Right forelimb (tissue), 1 donor: Measurements from ENCODE around the gene YWHAH.

Source experiments
- DNase-seq: peaks from one replicate; pipeline ENCODE4 v3.0.0-alpha.2; 2018

Gene YWHAH

GRCh38 chr22:31923747-31924146 is 20.6 kb upstream of the YWHAH start:
- no peak for DNase-seq

DNA sequence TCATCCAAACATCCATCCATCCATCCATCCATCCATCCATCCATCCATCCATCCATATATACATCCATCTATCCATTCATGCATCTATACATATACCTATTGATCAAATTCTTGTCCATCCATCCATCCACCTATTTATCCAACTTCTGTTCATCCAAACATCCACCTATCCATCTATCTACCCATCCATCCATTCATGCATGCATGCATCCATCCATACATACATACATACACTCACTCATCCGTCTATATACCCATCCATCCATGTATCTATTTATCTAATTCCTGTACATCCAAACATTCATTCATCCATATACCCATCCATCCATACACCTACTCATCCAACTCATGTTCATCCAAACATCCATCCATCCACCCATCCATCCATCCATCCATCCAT is 19.3 kb upstream of the YWHAH start:
- DNase-seq = no peak

DNA sequence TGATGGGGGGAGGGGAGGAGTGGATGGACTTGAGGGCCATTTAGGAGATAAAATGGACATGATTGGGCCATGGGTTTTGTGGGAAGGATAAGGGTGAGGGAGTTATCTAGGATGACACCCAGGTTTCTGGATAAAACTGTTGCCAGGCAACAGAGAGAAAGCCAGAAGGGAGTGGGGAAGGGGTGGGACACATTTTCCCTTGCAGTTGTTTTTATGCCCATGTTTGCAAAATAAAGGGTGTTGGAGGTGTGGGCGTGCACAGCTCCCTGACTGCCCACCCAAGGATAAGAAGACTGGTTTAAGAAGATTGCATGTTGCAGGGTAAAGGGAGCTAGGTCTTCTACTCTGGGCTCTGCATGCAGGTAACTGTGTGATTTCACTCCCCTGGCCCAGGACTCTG is 18.3 kb upstream of the YWHAH start:
- DNase-seq = no peak

DNA sequence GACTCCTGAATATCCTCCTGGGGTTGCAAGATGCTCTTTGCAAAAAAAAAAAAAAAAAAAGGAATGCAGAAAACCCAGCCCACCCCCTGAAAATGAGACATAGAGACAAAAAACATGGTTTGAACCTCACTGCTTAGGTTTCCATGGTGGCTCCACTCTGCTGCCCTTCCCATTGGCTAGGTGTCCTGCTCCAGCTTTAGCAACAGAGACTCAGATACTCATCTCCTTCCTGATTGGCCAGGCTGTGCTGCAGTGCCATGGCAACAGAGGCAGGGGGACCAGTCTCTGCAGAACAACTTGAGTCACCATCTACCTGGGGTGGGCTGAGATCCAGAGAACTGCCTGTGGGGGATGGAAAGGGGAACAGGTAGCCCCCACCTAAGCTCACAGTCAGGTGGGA is 17.4 kb upstream of the YWHAH start:
- DNase-seq = no peak

- DNase-seq = no peak
These were observed 16.8 kb upstream of the YWHAH start for GRCh38 chr22:31927562-31927961.

DNA sequence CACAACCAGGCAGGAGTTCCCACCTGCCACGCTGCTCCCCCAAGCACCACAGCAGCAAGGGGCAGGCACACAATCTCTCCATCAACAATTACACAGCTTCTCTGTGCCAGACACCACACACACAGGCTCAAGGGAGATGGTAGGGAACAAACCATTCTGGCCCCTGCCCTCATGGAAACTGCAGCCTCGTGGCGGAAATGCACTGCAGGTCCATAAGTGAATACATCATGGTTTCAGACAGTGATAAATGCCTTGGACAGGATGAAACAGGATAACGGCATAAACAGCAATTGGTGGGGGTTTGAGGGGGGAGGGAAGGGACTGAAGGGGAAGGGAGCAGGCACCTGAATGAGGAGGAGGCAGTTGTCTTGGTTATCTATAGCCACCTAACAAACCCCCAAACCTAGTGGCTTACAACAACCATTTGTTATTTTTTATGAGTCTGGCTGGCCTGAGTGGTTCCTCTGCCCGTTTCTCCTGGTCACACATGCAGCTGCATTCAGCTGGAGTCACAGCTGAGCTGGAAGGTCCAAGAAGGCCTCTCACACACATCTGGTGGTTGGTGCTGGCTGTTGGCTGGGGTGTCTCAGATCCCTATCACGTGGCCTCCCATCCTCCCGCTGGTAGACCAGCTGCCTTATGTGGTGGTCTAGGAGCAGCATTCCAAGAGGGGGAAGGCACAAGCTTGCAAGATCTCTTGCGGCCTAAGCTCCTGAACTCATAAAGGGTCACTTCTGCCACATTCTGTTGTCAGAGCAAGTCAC is 15.0 kb upstream of the YWHAH start:
- DNase-seq = peak; percentile 69

- no peak for DNase-seq
These were observed 11.5 kb upstream of the YWHAH start for GRCh38 chr22:31932863-31933262.

- DNase-seq = no peak
These were observed 10.9 kb upstream of the YWHAH start for GRCh38 chr22:31933406-31933805.

DNA sequence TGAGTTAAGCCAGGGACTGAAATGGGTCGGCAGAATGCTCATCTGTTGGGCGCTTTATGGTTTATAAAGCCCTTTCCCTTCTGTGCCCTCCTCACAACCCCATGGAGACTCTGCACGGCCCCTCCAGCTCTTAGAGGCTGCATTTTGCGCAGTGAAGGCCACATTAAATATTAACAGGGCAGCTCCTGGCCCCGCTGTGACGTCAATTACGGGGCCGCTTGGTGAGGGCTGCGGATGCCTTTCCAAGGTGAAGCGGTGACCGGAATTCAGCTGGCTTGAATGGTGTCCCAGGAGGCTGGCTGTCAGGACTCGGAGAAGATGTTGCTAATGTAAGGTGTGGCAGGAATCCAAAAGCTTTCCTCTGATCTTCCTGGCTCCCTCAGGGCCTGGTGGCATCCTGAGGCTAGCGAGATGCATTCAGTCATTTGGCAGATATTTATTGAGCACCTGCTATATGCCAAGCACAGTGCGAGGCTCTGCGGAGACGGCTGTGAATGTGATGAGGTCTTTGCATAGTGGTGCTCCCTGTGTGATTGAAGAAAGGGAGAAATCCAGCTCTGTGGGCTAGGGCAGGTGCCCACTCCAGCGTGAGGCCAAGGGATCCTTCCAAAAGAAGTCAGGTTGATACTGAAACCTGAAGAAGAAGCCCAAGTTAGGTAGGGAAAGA is 10.4 kb upstream of the YWHAH start:
- DNase-seq = no peak

DNA sequence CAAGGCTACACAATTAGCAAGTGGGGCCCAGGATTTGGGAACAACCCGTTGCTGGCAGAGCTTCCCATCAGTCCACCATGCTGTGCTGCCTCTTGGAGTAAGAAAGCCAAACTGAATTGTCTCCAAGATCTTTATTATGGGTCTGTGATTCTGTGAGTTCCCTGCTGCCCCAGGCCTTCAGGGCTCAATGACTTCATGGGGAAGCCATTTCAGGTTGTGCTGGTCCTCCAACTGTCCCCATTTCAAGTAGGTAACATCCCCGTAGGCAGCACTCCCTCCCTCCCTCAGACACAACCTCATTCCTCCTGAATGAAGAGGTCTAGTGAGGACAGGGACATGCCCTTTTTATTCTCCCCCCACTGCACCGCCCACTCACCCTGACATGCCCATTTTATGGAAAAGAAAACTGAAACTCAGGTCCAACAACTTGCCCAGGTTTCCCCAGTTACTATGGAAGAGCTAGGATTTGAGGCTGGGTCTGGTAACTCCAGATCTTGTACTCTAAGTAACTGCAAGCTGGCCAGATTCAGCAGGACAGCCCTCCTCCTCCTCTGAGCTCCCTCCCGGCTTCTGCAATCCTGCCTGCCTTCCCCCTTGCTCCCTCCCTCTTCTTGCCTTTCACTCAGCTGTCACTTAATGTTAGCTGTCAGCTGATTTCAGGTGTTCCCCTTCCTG is 8.2 kb upstream of the YWHAH start:
- no peak for DNase-seq

- DNase-seq = no peak
These were observed 7.0 kb upstream of the YWHAH start for GRCh38 chr22:31937341-31937740.

DNA sequence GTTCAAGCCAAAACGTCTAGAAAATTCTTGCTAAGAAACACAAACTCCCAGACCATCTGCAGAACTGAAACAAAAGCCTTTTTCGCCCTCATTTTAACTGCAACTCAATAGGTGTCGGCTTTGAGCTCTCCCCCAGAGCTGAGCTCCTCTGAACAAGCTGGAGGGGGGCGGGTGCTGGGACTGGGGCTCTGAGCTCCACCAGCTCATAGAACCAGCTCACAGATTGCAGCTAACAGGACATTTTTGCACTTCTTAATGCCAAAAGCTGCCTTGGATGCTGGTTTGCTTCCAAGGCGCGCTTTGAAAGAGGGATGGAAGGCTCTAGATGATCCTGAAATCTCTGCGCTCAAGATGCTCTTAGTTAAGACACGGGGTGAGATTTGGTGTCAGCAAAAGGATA is 6.0 kb upstream of the YWHAH start:
- DNase-seq = no peak

DNA sequence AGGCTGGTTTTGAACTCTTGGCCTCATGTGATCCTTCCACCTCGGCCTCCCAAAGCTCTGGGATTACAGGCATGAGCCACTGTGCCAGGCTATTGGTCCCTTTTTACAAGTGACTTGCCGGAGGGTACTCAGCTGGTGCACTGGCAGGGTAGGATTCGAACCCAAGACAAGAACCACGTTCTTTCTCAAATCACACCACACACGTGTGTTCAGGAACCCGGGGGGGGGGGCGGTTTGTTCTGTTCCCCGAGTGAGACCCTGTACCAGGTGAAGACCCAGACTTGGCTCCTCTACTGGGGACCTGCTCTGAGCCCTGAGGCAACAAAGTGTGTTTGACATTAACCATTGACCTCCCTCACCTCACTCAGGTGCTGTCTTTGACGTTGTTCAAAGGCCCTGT is 3.8 kb upstream of the YWHAH start:
- no peak for DNase-seq

- no peak for DNase-seq
These were observed 2.2 kb upstream of the YWHAH start for GRCh38 chr22:31942091-31942490.

DNA sequence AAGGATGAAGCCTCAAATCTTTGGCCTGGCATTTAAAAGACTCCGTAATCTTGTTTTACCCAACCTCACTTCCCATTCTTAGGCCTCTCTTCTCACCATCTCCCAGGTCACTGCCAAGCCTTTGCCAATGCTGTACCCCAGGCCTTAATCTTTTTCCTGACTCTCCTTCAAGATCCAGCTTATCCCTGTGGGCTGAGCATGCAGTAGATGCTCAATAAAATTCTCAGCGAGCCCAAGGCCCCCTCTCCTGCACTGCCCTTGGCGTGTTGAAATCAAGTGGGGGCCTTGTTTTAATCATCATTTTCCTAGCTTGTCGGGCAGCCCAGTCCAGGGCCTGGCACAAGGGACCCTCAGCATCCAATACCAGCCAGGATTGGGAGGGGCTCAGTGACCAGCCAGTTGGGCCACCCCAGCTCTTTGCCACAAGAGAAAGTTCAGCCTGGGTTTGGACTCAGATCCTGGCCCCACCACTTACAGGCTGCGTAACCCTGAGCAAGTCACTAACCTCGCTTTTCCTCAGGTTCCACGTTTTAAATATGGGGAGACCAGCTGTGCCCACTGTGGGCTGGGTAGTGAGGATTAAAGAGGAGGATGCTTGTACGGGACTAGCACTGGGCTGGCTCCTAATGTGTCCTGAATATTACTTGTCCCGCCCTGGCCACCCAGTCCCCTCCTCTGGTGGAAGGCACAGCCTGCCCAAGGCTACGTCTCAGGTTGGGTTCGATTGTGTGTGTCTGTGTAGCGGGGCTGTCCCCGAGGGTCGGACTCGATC is 943 bp upstream of the YWHAH start:
- DNase-seq = no peak

DNA sequence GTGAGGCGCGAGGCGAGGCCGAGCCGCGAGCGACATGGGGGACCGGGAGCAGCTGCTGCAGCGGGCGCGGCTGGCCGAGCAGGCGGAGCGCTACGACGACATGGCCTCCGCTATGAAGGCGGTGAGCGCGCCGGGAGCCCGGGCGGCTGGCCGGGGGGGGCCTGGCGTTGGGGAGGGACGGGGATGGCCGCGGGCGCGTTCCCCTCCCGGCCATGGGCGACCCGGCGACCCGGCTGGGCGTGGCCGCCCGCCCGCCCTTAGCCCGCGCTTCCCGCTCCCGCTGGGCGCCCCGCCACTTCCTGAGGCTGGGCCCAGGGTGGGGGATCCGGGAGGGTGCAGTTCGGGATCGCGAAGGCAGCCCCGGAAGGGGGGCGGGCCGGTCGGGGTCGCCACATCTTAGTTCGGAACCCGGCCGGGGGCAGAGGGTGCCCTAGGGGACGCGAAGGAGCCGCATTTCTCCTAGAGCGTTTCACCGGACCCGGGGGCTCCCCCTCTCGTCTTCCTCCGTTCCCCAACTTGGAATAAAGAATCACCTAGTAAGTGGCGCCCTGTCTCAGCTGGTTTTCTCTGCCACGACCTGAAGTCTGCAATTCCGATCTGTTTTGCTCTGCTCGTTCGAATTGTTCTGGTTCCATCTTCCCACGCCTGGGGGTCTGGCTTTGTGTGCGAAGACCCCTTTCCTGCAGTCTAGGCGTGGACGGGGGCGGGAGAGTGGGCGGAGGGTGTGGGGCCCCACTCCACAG is 536 bp downstream of the YWHAH start:
- peak; percentile 78 for DNase-seq

- no peak for DNase-seq
These were observed 1.1 kb downstream of the YWHAH start for GRCh38 chr22:31945443-31945855.

GRCh38 chr22:31945971-31946680 is 1.8 kb downstream of the YWHAH start:
- DNase-seq = no peak

DNA sequence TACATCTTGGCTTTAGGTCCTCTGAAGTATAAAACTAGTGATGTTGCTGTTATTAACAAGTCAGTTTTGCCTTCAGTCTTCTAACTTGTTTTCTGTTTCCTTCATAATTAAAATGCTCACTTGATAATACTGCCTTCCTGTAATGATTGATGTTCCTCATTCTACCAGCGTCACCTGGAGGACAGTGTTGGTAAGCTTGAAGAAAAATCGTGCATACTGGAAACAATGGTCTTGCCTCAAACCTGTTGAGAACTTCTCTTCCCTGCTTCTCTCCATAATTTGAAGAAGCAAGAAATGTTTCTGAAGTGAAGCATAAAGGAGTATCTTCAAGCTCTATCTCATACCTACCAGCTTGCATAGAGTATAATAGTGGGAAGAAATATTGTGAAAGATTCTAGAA is 3.0 kb downstream of the YWHAH start:
- DNase-seq = no peak

DNA sequence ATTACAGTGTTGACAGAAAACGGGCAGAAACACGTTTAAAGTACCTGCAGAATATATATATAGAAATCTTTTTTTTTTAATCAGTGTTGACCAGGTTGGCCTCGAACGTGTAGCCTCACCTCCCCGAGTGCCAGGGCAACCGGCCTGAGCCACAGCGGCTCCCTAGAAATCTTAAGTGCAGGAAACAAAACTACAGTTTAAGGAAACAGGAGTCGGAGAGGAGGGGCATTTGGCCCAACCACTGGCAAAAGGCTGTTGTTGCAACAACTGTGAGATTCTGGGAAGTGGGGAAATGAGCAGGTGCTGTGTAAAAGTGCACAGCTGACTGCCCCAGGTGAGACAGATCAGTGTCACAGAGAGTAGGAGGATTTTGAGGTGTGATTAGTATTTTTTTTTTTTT is 3.7 kb downstream of the YWHAH start:
- no peak for DNase-seq

GRCh38 chr22:31950226-31950625 is 5.9 kb downstream of the YWHAH start:
- DNase-seq = no peak
